ENCODE measurements around the gene ALDH3B1.
"Not testable (repeated sequence)": the region's sequence is repeated elsewhere in the genome, so short reads cannot be mapped to it uniquely, and the experiment has no call there.

Gene ALDH3B1

DNA sequence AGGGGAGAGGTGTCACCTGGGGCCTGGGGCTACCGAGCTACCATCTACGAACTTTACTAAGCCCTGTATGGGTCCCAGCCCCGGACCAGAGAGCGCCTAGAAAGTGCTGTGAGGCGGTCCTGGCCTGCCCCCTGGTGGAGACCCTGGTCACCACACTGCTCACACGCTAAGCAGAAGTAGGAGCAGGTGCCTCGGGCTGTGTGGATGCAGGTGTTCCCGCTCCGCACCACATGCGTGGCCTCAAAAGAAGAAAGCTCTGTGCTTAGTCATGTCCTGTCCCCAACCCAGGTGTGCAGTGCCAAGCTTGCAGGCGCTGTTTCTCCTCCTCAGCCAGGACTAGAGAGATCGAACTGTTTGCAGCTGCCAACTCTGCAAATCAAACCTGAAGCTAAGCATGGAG, 16.3 kb upstream of the ALDH3B1 start:
- peaks cover 35% of the 10 kb centered on the region for H3K4me1 Mint-ChIP-seq
- H3K27ac Mint-ChIP-seq, H3K9me3 Mint-ChIP-seq, ATAC-seq, H3K4me3 Mint-ChIP-seq: not testable (repeated sequence)
- DNase-seq = peak; percentile 52 to 56
- H3K27me3 Mint-ChIP-seq = peaks cover 17% of the 10 kb centered on the region

GRCh38 chr11:67994387-67994786, 15.7 kb upstream of the ALDH3B1 start:
- Mint-ChIP-seq H3K4me1 (peaks cover 35% of the 10 kb centered on the region), H3K27me3 (peaks cover 17% of the 10 kb centered on the region)
- DNase-seq, ATAC-seq, H3K4me3 Mint-ChIP-seq, H3K27ac Mint-ChIP-seq, H3K9me3 Mint-ChIP-seq: not testable (repeated sequence)

DNA sequence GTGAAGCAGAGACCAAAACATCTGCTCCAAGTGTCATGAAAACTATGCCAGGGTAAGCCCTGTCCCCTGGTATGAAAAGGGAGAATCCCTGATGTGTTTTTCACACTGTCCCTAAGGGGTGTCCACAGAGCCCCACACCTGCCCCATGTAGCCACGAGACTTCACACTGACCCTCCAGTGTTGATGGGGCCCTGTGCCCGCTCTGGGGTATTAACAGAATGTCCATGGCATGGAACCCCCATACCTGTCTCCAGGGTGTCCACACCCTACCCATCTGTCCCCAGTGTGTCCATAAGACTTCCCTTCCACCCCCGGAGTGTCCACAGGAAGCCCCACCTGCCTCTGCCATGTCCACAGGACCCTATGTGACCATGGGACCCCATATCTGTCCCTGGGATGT, 15.0 kb upstream of the ALDH3B1 start:
- H3K9me3 Mint-ChIP-seq, H3K4me3 Mint-ChIP-seq, H3K27ac Mint-ChIP-seq, DNase-seq, ATAC-seq: not testable (repeated sequence)
- Mint-ChIP-seq H3K27me3 (peaks cover 10% of the 10 kb centered on the region), H3K4me1 (peaks cover 35% of the 10 kb centered on the region)

GRCh38 chr11:67995579-67995978, 14.5 kb upstream of the ALDH3B1 start:
- ATAC-seq, H3K27ac Mint-ChIP-seq, H3K27me3 Mint-ChIP-seq, H3K9me3 Mint-ChIP-seq, H3K4me3 Mint-ChIP-seq, DNase-seq: not testable (repeated sequence)
- H3K4me1 Mint-ChIP-seq = peaks cover 35% of the 10 kb centered on the region

DNA sequence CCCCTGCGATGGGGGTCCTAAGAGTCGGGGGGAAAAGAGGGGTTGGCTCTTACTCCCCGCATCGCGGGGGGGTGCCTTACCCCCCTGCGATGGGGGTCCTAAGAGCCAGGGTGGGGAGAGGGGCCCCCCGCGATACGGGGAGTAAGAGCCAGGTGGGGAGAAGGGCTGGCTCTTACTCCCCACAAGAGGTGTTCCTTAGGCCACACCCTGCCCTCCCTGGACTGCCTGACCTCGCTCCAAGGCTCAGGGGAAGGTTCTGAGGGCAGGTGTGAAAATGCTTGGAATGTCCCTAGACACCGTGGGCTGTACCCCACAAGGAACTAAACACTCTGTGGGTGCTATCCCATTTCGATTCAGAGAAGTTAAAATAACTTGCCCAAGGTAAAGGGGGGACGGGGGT, 14.1 kb upstream of the ALDH3B1 start:
- DNase-seq (no peak), ATAC-seq (no peak)
- Mint-ChIP-seq H3K27ac (no peak overlapping the region), H3K27me3 (peaks cover 9% of the 10 kb centered on the region), H3K4me3 (no peak overlapping the region), H3K9me3 (no peaks in the 10 kb centered on the region), H3K4me1 (peaks cover 35% of the 10 kb centered on the region)

DNA sequence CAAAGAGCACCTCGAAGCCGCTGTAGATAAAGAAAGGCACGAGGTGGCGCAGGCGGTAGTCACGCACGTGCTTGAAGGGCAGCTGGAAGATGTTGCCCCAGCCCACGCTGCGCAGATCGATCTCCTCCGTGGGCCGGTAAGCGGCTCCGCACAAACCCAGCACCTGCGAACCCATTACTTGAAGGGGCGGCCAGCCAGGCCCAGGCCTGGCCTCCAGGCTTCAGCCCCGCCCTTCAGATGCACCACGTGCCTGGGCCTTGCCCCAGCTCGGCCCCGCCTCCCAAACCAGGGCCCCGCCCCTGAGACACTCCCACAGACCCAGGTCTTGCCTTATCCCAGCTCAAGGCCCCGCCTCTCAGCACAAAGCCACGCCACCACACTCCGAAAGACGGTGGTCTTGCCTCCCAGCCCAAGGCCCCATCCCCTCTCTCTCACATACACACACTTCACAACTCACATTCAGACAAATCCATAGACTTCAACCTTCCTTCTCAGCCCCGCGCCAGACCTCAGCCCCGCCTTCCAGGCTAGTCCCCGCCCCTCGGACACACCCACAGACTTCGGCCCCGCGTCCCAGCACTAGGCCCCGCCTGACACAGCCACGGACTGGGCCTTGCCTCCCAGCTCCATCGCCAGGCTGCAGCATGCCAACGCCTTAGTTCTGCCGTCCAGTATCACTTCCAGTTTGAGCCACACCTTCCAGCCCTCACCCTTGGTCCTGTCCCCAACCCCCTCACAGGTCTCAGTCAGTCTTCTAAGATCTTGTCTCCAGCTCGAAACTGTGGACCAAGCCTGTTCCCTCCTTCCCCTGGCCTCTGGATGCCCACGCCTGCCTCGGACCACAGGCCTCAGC, 13.3 kb upstream of the ALDH3B1 start:
- no peak overlapping the region for H3K4me3 Mint-ChIP-seq
- DNase-seq = no peak
- H3K27ac Mint-ChIP-seq = no peak overlapping the region
- peaks cover 35% of the 10 kb centered on the region for H3K4me1 Mint-ChIP-seq
- ATAC-seq = peak; percentile 59
- H3K9me3 Mint-ChIP-seq = no peaks in the 10 kb centered on the region
- H3K27me3 Mint-ChIP-seq = peaks cover 9% of the 10 kb centered on the region

DNA sequence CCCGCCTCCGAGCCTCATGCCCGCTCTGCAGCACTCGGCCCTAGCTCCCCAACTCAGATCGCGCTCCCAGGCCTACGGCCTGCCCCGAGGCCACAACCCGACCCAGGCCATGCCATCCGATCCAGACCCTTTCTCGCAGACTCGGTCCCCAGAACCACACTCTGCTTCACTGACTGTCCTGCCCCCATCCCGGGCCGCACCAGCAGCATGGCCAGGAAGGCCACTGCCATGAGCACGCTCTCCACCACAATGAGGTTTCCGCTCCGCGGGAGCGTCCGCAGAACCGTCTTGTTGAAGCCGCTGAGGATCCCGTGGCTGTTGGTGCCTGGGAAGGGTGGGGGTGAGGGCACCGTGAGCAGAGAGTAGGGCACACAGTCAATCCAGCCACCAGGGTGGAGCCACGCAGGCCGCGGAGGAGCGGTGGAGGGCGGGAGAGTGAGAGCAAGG, 12.6 kb upstream of the ALDH3B1 start:
- DNase-seq (no peak), ATAC-seq (peak; percentile 39)
- no peak overlapping the region for H3K4me3 Mint-ChIP-seq
- H3K4me1 Mint-ChIP-seq = peaks cover 40% of the 10 kb centered on the region
- H3K27me3 Mint-ChIP-seq = peaks cover 9% of the 10 kb centered on the region
- H3K9me3 Mint-ChIP-seq = no peaks in the 10 kb centered on the region
- H3K27ac Mint-ChIP-seq = no peak overlapping the region

GRCh38 chr11:67998150-67999045, 11.7 kb upstream of the ALDH3B1 start:
- H3K9me3 Mint-ChIP-seq = no peaks in the 10 kb centered on the region
- H3K4me3 Mint-ChIP-seq = no peak overlapping the region
- no peak for DNase-seq
- peaks cover 9% of the 10 kb centered on the region for H3K27me3 Mint-ChIP-seq
- no peak overlapping the region for H3K27ac Mint-ChIP-seq
- H3K4me1 Mint-ChIP-seq = peaks cover 47% of the 10 kb centered on the region
- ATAC-seq = peak; percentile 62

DNA sequence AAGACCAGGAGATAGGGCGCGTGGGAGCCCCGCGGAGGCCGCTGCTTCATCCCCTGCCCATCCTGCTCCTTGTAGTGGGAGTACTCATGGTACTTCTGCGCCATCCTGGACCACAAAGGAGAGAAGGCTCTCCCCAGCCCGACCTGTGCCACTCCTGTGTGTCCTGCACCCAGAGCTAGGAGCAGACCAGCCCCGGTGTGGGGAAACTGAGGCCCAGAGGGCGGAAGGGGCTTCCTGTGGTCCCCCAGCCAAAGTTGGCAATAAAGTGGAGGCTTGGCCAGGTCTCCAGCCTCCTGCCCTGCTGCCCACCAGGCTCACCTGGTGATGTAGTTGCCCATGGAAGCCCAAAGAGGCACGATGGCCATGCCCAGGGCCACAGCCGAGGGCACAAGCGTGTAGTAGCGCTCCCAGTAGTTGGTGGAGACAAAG, 10.9 kb upstream of the ALDH3B1 start:
- Mint-ChIP-seq H3K4me3 (no peak overlapping the region), H3K27me3 (peaks cover 4% of the 10 kb centered on the region), H3K4me1 (peaks cover 42% of the 10 kb centered on the region), H3K9me3 (no peaks in the 10 kb centered on the region), H3K27ac (no peak overlapping the region)
- ATAC-seq (no peak), DNase-seq (no peak)

GRCh38 chr11:67999704-68000103, 10.4 kb upstream of the ALDH3B1 start:
- no peaks in the 10 kb centered on the region for H3K27me3 Mint-ChIP-seq
- ATAC-seq = no peak
- no peak overlapping the region for H3K4me3 Mint-ChIP-seq

DNA sequence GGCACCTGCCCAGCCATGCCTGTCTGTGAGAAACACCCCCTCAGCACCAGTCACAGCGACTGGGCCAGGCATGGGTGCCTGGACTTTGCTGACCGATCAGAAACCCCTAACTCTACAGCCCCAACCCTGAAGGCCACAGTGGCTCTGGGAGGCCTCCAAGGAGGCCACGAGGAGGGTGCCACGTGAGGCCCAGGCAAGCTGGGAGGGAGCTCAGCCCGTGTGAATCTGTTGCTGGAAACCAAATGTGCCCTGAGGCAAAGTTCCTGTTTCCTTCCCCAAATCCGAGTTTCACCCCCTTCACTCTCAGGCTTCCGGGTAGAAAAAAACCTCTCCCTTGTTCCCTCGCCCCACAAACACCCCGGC, 7.6 kb upstream of the ALDH3B1 start:
- DNase-seq = no peak
- H3K27ac Mint-ChIP-seq = no peak overlapping the region

More at GRCh38 chr11:67999704-68000103, 10.4 kb upstream of the ALDH3B1 start:
- H3K27ac Mint-ChIP-seq = no peak overlapping the region
- DNase-seq = no peak
- H3K9me3 Mint-ChIP-seq = no peaks in the 10 kb centered on the region
- peaks cover 43% of the 10 kb centered on the region for H3K4me1 Mint-ChIP-seq

GRCh38 chr11:68002938-68003845, 6.9 kb upstream of the ALDH3B1 start:
- peak overlapping the region; percentile 70 for H3K4me3 Mint-ChIP-seq
- peak; percentile 71 for ATAC-seq
- H3K4me1 Mint-ChIP-seq = peaks cover 32% of the 10 kb centered on the region
- no peaks in the 10 kb centered on the region for H3K27me3 Mint-ChIP-seq
- H3K9me3 Mint-ChIP-seq = no peaks in the 10 kb centered on the region
- H3K27ac Mint-ChIP-seq = no peak overlapping the region
- peak; percentile 53 to 61 for DNase-seq

More for the DNA sequence above, 7.6 kb upstream of the ALDH3B1 start:
- no peaks in the 10 kb centered on the region for H3K9me3 Mint-ChIP-seq
- H3K27me3 Mint-ChIP-seq = no peaks in the 10 kb centered on the region
- peak overlapping the region; percentile 70 for H3K4me3 Mint-ChIP-seq
- peaks cover 39% of the 10 kb centered on the region for H3K4me1 Mint-ChIP-seq
- ATAC-seq = no peak

DNA sequence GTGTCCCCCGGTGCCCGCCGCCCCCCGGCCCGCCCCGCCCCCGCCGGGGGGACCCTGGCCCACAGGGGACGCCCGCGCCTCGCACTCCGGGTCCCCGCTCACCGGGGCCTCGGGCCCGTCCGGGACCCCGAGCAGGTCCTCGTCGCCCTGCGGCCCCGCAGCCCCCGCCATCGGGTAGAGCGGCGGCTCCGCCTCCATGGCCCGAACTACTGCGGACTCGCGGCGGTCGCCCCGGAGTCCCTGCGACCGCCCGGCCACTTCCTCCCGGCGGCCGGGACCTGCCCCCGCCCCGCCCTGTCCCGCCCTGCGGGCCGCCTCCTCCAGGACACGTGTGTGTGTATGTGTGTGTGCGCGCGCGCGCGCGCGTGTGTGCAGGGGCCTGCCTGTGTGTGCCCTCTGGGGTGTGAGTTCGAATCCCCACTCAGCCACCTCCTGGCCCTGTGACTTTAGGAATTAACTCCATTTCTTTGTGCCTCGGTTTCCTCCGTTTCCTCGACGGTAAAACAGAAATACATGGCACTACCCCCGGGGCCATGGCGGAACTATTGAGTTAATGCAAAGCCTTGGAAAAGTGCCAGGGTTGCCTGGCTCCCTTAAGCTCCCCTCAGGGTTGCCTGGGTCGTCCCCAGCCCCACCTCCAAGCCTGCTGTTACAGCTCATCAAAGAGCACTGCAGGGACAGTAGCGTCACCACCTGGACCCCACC, 6.1 kb upstream of the ALDH3B1 start, which contains the start of gene UNC93B1:
UNC93B1 (minus strand) TSS at position 252 of the 705 bp plus-strand sequence; CDS start at position 198, 54 bp downstream.
- DNase-seq (peak; percentile 74 to 85), ATAC-seq (peak; percentile 96)
- H3K4me3 Mint-ChIP-seq = peak within 1 kb of the TSS; percentile 85 to 90
- H3K9me3 Mint-ChIP-seq = no peaks in the 10 kb centered on the region
- peak within 1 kb of the TSS; percentile 67 to 90 for H3K27ac Mint-ChIP-seq
- peaks cover 29% of the 10 kb centered on the region for H3K4me1 Mint-ChIP-seq
- no peaks in the 10 kb centered on the region for H3K27me3 Mint-ChIP-seq

DNA sequence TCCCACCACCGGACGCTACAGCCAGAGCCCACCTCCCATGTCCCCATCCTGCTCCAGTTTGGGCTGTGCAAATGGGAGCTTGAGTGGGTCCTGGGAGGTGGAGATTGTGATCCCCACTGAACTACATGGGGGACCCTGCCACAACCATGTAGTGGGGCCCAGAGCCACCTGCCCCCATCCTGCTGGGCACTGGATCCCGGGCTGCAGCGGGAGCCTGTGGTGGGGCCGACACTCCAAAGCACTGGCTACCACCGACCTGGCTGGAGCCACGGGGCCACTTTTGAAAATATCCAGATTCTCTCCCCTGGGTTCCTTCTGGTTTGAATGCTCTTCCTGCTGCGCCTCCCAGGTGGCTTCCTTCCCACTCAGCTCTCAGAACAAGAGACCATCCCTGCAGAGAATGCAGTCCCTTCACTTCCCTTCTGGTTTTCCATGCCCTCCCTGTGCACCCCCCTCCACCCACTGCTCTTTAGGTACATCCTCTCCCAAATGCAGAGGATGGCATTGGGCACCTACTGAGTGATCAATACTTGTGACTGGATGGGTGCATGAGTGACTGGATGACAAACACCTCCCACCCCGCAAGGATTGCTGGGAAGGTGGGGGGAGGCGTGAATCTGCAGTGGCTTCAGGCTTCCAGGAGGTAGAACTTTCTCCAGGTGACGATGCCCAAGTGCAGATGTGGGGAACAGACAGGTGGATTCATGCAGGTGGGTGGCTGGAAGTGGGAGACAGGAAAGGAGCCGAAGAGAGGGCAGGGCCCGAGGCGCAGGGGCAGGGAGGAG, 5.4 kb upstream of the ALDH3B1 start:
- no peaks in the 10 kb centered on the region for H3K27me3 Mint-ChIP-seq
- H3K4me1 Mint-ChIP-seq = peaks cover 35% of the 10 kb centered on the region
- no peaks in the 10 kb centered on the region for H3K9me3 Mint-ChIP-seq
- no peak for ATAC-seq
- H3K4me3 Mint-ChIP-seq = peak overlapping the region; percentile 85 to 90
- peak overlapping the region; percentile 67 to 90 for H3K27ac Mint-ChIP-seq
- DNase-seq = no peak

All from stimulated activated naive CD8-positive, alpha-beta T cell treated with anti-CD3 and anti-CD28 coated beads, Interleukin-15, amount 100 ng/mL, for 72 hours (primary cell).